H9 (cell line): ENCODE data around the gene AHNAK2. TPM values are rescaled to one million over a fixed set of nuclear protein-coding genes. Genes with fewer than 3 reads are reported as not detected.

ENCODE experiments used
- DNase-seq: peaks from one replicate; pipeline ENCODE4 v3.0.0-alpha.2; 2017
- H2AFZ ChIP-seq: one replicate; pipeline ENCODE4 v1.6.1; 2013; ENCODE audit warnings: mild to moderate bottlenecking, low read length, control low read depth, moderate library complexity
- H2AK5ac ChIP-seq: 2 replicates; pipeline ENCODE4 v1.6.1; 2013; ENCODE audit warnings: low read length, control low read depth, mixed read lengths; ENCODE audit not compliant: insufficient read length
- H2BK120ac ChIP-seq: one replicate; pipeline ENCODE4 v1.6.1; 2013; ENCODE audit warnings: low read depth, mild to moderate bottlenecking, low read length, control low read depth, inconsistent platforms; ENCODE audit not compliant: poor library complexity, severe bottlenecking
- H2BK12ac ChIP-seq: 2 replicates; pipeline ENCODE4 v1.6.1; 2013; ENCODE audit warnings: low read length, control low read depth, mixed read lengths, low read depth; ENCODE audit not compliant: insufficient read length
- H2BK15ac ChIP-seq: 2 replicates; pipeline ENCODE4 v1.6.1; 2013; ENCODE audit warnings: low read depth, low read length, control low read depth
- H2BK20ac ChIP-seq: one replicate; pipeline ENCODE4 v1.6.1; 2013; ENCODE audit warnings: low read depth, mild to moderate bottlenecking, low read length, control low read depth, inconsistent platforms; ENCODE audit not compliant: poor library complexity, severe bottlenecking
- H2BK5ac ChIP-seq: 2 replicates; pipeline ENCODE4 v1.6.1; 2013; ENCODE audit warnings: low read length, control low read depth, mixed read lengths; ENCODE audit not compliant: insufficient read length
- H3K14ac ChIP-seq: 2 replicates; pipeline ENCODE4 v1.6.1; 2013; ENCODE audit warnings: low read length, control low read depth; ENCODE audit not compliant: insufficient read depth
- H3K18ac ChIP-seq: 2 replicates; pipeline ENCODE4 v1.6.1; 2013; ENCODE audit warnings: low read depth, mild to moderate bottlenecking, mixed read lengths, low read length, control low read depth; ENCODE audit not compliant: insufficient read length
- H3K23ac ChIP-seq: 2 replicates; pipeline ENCODE4 v1.6.1; 2013; ENCODE audit warnings: low read length, control low read depth, mixed read lengths, low read depth; ENCODE audit not compliant: insufficient read length
- H3K23me2 ChIP-seq: 2 replicates; pipeline ENCODE4 v1.6.1; 2013; ENCODE audit warnings: low read depth, mild to moderate bottlenecking, mixed read lengths, low read length, control low read depth; ENCODE audit not compliant: insufficient read length, poor library complexity, severe bottlenecking
- H3K27ac ChIP-seq: 2 replicates; pipeline ENCODE4 v1.5.1; 2013; ENCODE audit warnings: low read length, control low read depth, mixed read lengths, low read depth; ENCODE audit not compliant: insufficient read length
- H3K27me3 ChIP-seq: 2 replicates; pipeline ENCODE4 v1.6.1; 2013; ENCODE audit warnings: low read length, control low read depth, inconsistent platforms; ENCODE audit not compliant: insufficient read depth
- H3K4ac ChIP-seq: 2 replicates; pipeline ENCODE4 v1.6.1; 2013; ENCODE audit warnings: low read depth, mild to moderate bottlenecking, control low read depth, inconsistent platforms, low read length, moderate library complexity
- H3K4me1 ChIP-seq: 2 replicates; pipeline ENCODE4 v1.6.1; 2013; ENCODE audit warnings: low read length, control low read depth, inconsistent platforms; ENCODE audit not compliant: insufficient read depth
- H3K4me2 ChIP-seq: 2 replicates; pipeline ENCODE4 v1.6.1; 2013; ENCODE audit warnings: low read length, control low read depth, mixed read lengths; ENCODE audit not compliant: insufficient read length, insufficient read depth
- H3K56ac ChIP-seq: 2 replicates; pipeline ENCODE4 v1.6.1; 2013; ENCODE audit warnings: low read depth, mild to moderate bottlenecking, mixed read lengths, low read length, control low read depth; ENCODE audit not compliant: insufficient read length
- H3K79me1 ChIP-seq: 2 replicates; pipeline ENCODE4 v1.6.1; 2013; ENCODE audit warnings: low read depth, mild to moderate bottlenecking, moderate library complexity, low read length, control low read depth, inconsistent platforms; ENCODE audit not compliant: insufficient read depth, poor library complexity, severe bottlenecking
- H3K79me2 ChIP-seq: 2 replicates; pipeline ENCODE4 v1.6.1; 2013; ENCODE audit warnings: low read length, control low read depth, inconsistent platforms; ENCODE audit not compliant: insufficient read depth
- H3K9ac ChIP-seq: 2 replicates; pipeline ENCODE4 v1.6.1; 2013; ENCODE audit warnings: low read length, control low read depth, mixed read lengths; ENCODE audit not compliant: insufficient read length; ENCODE audit errors: extremely low read depth
- H3K9me3 ChIP-seq: one replicate; pipeline ENCODE4 v1.6.1; 2013; ENCODE audit warnings: low read depth, low read length, inconsistent platforms; ENCODE audit not compliant: control insufficient read depth
- H3T11ph ChIP-seq: one replicate; pipeline ENCODE4 v1.6.1; 2013; ENCODE audit warnings: mild to moderate bottlenecking, low read length, control low read depth, inconsistent platforms
- H4K20me1 ChIP-seq: one replicate; pipeline ENCODE4 v1.6.1; 2013; ENCODE audit not compliant: control insufficient read depth, insufficient read length, insufficient read depth
- H4K5ac ChIP-seq: 2 replicates; pipeline ENCODE4 v1.6.1; 2013; ENCODE audit warnings: low read depth, mild to moderate bottlenecking, mixed read lengths, low read length, control low read depth; ENCODE audit not compliant: insufficient read length
- H4K8ac ChIP-seq: replicated peaks from 2 replicates; pipeline ENCODE4 v1.6.1; 2013; ENCODE audit warnings: low read length, control low read depth, mixed read lengths, low read depth; ENCODE audit not compliant: insufficient read length
- H4K91ac ChIP-seq: 2 replicates; pipeline ENCODE4 v1.6.1; 2013; ENCODE audit warnings: low read depth, mild to moderate bottlenecking, moderate library complexity, mixed read lengths, low read length, control low read depth; ENCODE audit not compliant: insufficient read length
- H3K27ac Mint-ChIP-seq, 3 experiments: 2 replicates in 2 of 3; 3 replicates in 1 of 3; pipeline ENCODE4 v1.8.0; 2020 to 2021; ENCODE audit warnings: mixed read lengths in 3 of 3, mild to moderate bottlenecking in 1 of 3, moderate library complexity in 1 of 3
- H3K27me3 Mint-ChIP-seq: 2 replicates; pipeline ENCODE4 v1.8.0; 2021; ENCODE audit warnings: low read depth, mild to moderate bottlenecking, moderate library complexity, mixed read lengths
- H3K36me3 Mint-ChIP-seq, 3 experiments: 2 replicates in 2 of 3; 3 replicates in 1 of 3; pipeline ENCODE4 v1.8.0; 2020 to 2021; ENCODE audit warnings: low read depth in 3 of 3, mixed read lengths in 3 of 3; ENCODE audit not compliant: insufficient read depth in 1 of 3
- H3K4me1 Mint-ChIP-seq, 2 experiments: 2 replicates each; pipeline ENCODE4 v1.8.0; 2020; ENCODE audit warnings: mixed read lengths in 2 of 2
- H3K4me3 Mint-ChIP-seq, 2 experiments: 2 replicates in 1 of 2; 3 replicates in 1 of 2; pipeline ENCODE4 v1.8.0; 2020 to 2021; ENCODE audit warnings: mild to moderate bottlenecking in 2 of 2, mixed read lengths in 2 of 2, moderate library complexity in 1 of 2
- H3K9me3 Mint-ChIP-seq, 2 experiments: 2 replicates in 1 of 2; 3 replicates in 1 of 2; pipeline ENCODE4 v1.8.0; 2020; ENCODE audit warnings: mild to moderate bottlenecking in 2 of 2, mixed read lengths in 2 of 2, moderate library complexity in 1 of 2
- CTCF ChIP-seq: fragments of 200-600 bp; sonication (generic); conservative IDR thresholded peaks from 3 replicates; pipeline ENCODE4 v1.8.0; 2021; ENCODE audit warnings: antibody characterized with exemption, mild to moderate bottlenecking
- WGBS: extraction: QIAGEN DNeasy Blood & Tissue Kit; methylation state at CpG from one replicate; pipeline ENCODE4 v1.1.7; 2013; ENCODE audit warnings: missing lambda C conversion rate, low lambda C conversion rate, mixed read lengths; ENCODE audit not compliant: insufficient read length; ENCODE audit errors: extremely low coverage; 5-methylcytosine and 5-hydroxymethylcytosine counted together
- total RNA-seq: library from RNA; stranded (reverse); gene quantifications from 2 replicates; pipeline ENCODE4 v1.2.1, GENCODE V29; 2021

AHNAK2 gene
- total RNA-seq, 1 experiment from 2014 or later = 2.8 TPM

DNA sequence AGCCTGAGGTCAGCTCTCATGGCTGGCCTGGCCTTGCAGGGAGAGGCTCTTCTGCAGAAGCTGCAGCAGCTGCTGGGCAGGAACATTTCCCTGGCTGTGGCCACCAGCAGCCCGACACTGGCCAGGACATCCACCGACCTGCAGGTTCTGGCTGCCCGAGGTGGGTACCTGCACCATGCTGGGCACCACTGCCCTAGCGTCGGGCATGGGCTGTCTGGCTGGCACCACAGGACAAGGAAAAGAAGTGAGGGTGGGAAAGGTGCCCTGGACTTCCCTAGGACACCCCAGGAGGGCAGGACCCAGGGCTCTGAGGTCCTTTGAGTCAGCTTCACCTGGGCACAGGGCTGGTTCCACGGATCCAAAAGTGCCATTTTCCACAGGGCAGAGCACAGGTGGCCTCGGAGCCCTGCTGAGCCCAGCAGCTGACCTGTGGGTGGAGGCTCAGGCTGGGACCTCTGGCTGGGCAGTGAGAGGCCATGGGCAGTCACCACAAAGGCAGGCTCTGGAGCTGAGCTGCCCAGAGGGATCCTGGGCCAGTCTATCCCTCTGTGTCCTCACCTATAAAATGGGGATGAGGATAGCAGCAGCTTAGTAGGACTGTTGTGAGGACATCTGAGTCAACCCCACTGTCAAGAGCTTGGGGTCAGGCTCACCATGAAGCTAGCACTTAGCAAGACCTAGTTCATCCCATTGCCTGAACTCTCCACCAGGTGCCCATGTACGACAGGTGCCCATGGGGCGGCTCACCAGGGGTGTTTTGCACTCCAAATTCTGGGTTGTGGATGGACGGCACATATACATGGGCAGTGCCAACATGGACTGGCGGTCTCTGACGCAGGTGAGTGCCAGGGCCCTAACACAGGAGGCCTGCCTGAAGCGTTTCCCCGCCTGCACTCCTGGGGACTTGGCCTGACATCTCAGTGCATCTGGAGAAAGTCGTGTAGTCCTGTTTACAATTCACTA is 48.6 kb downstream of the AHNAK2 start:
- Mint-ChIP-seq H3K4me3 (no peak overlapping the region), H3K27me3 (peaks cover 52% of the 10 kb centered on the region), H3K4me1 (peaks cover 4 to 11% of the 10 kb centered on the region in 2 experiments; a peak in 3 of 4 replicates), H3K9me3 (no peaks in the 10 kb centered on the region; a peak in 1 of 5 replicates), H3K36me3 (no peaks in the 10 kb centered on the region), H3K27ac (no peak overlapping the region; a peak in 1 of 7 replicates)
- Histone ChIP-seq H3K9ac (no peak overlapping the region), H2BK120ac (no peak overlapping the region), H3K79me2 (no peaks in the 10 kb centered on the region), H3T11ph (no peak overlapping the region), H2AK5ac (no peak overlapping the region), H4K20me1 (no peaks in the 10 kb centered on the region), H3K27ac (no peak overlapping the region), H2AFZ (no peak overlapping the region), H3K79me1 (no peaks in the 10 kb centered on the region), H4K8ac (no peak overlapping the region), H3K4me2 (no peak overlapping the region), H2BK20ac (no peak overlapping the region), H4K5ac (no peak overlapping the region), H3K14ac (no peak overlapping the region), H2BK12ac (no peak overlapping the region), H2BK15ac (no peak overlapping the region), H3K4ac (no peak overlapping the region), H4K91ac (no peak overlapping the region), H3K23ac (no peak overlapping the region), H3K4me1 (no peaks in the 10 kb centered on the region; the same call in 1 of the 2 replicates), H3K27me3 (peaks cover 26% of the 10 kb centered on the region; the same call in 1 of the 2 replicates), H3K56ac (no peak overlapping the region), H2BK5ac (no peak overlapping the region), H3K23me2 (no peaks in the 10 kb centered on the region), H3K9me3 (no peaks in the 10 kb centered on the region), H3K18ac (no peak overlapping the region)
- no peak for DNase-seq
- TF ChIP-seq CTCF = no peak
- WGBS = no CpG with 5 or more reads among the region's 15 CpGs
